Esophagus muscularis mucosa (tissue), 4 donors: ENCODE results near the gene CPEB4. TPM values are rescaled to one million over a fixed set of nuclear protein-coding genes. Genes with fewer than 3 reads are reported as not detected.

Experiments
- DNase-seq: peaks from one replicate; pipeline ENCODE4 v3.0.0-alpha.2; 2017; ENCODE audit errors: extremely low spot score
- H3K27ac ChIP-seq, 4 donors: fragments of 200-600 bp; sonication (generic); replicated peaks in 1 of 4; 1 replicate in 3 of 4; 2 replicates in 1 of 4; pipeline ENCODE4 v1.5.1; 2016 to 2019; ENCODE audit warnings: mild to moderate bottlenecking in 1 of 4
- H3K27me3 ChIP-seq, 4 donors: fragments of 200-600 bp; sonication (generic); one replicate each; pipeline versions ENCODE4 v1.5.1 to v1.6.0; 2016 to 2019
- H3K36me3 ChIP-seq, 4 donors: fragments of 200-600 bp; sonication (generic); one replicate each; pipeline ENCODE4 v1.5.1; 2016 to 2019
- H3K4me1 ChIP-seq, 4 donors: fragments of 200-600 bp; sonication (generic); one replicate each; pipeline ENCODE4 v1.5.1; 2016 to 2019
- H3K4me3 ChIP-seq, 4 donors: fragments of 200-600 bp; sonication (generic); 1 replicate in 2 of 4; 2 replicates in 2 of 4; pipeline ENCODE4 v1.5.1; 2016 to 2019; ENCODE audit warnings: mild to moderate bottlenecking in 4 of 4, moderate library complexity in 1 of 4
- H3K9me3 ChIP-seq, 4 donors: fragments of 200-600 bp; sonication (generic); 1 replicate in 3 of 4; 2 replicates in 1 of 4; pipeline ENCODE4 v1.5.1; 2016 to 2019
- EP300 ChIP-seq: sonication (generic); formaldehyde crosslinking; IDR thresholded peaks from one replicate; pipeline ENCODE4 v1.6.1; 2017; ENCODE audit warnings: antibody characterized with exemption
- POLR2A ChIP-seq: fragments of 450-650 bp; IDR thresholded peaks from one replicate; pipeline ENCODE4 v1.6.1; 2017; ENCODE audit warnings: antibody characterized with exemption, moderate library complexity, mild to moderate bottlenecking, low read depth
- POLR2AphosphoS5 ChIP-seq, 2 donors: sonication (generic); formaldehyde crosslinking; IDR thresholded peaks; one replicate each; pipeline ENCODE4 v1.6.1; 2017; ENCODE audit warnings: antibody characterized with exemption in 2 of 2
- WGBS: methylation state at CpG from one replicate; pipeline ENCODE4 v1.1.5; 2018; 5-methylcytosine and 5-hydroxymethylcytosine counted together
- intact Hi-C: fragments of 100-400 bp; cut with DNase I; formaldehyde crosslinking; loops from one replicate; pipeline ENCODE4 v1.15.1; 2023
- total RNA-seq, 4 donors: library from RNA; depleted of rRNA; stranded (reverse); fragments of >200 nt; gene quantifications; one replicate each; pipeline versions ENCODE4 v1.1.0 to v1.2.1, GENCODE V29; 2016
- TF ChIP-seq, protein P1 (sequence below), 3 experiments: fragments of 200-600 bp in 2 of 3; fragments of 450-650 bp in 1 of 3; sonication (generic) in 2 of 3; IDR thresholded peaks; one replicate each; pipeline ENCODE4 v1.5.1; 2017 to 2019; ENCODE audit warnings: antibody characterized with exemption in 3 of 3, mild to moderate bottlenecking in 2 of 3, moderate library complexity in 1 of 3

The CPEB4 gene
- total RNA-seq, 4 donors from 2014 or later = 44.9 to 96.4 (median 54.4) TPM

DNA sequence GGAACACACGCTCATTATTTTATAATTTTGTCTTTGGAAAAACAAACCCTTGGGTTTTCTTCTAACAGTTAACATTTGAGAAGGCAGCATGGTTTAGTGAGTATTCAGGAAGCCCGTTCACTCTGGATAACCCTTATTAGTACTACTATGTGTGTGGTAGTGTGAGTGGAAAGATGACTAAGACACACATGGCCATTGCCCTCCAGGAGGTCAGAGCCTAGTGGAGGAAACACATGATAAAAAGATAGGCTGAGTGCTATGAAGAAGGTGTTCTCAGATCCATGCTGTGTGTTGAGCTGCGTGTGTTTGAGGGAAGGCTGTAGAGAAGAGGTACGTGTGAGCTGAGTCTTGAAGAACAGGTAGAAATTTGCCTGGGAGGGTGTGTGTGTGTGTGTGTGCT is 109.2 kb downstream of the CPEB4 start:
- no peaks in the 10 kb centered on the region for H3K9me3 ChIP-seq
- 68% methylated on average over 4 of the region's 4 CpGs for WGBS
- no peaks in the 10 kb centered on the region for H3K4me1 ChIP-seq
- no peak for TF ChIP-seq POLR2A
- TF ChIP-seq EP300 = no peak
- TF ChIP-seq POLR2AphosphoS5 (IDR thresholded peaks at IDR 0.05) = no peak
- TF ChIP-seq, protein P1, sequence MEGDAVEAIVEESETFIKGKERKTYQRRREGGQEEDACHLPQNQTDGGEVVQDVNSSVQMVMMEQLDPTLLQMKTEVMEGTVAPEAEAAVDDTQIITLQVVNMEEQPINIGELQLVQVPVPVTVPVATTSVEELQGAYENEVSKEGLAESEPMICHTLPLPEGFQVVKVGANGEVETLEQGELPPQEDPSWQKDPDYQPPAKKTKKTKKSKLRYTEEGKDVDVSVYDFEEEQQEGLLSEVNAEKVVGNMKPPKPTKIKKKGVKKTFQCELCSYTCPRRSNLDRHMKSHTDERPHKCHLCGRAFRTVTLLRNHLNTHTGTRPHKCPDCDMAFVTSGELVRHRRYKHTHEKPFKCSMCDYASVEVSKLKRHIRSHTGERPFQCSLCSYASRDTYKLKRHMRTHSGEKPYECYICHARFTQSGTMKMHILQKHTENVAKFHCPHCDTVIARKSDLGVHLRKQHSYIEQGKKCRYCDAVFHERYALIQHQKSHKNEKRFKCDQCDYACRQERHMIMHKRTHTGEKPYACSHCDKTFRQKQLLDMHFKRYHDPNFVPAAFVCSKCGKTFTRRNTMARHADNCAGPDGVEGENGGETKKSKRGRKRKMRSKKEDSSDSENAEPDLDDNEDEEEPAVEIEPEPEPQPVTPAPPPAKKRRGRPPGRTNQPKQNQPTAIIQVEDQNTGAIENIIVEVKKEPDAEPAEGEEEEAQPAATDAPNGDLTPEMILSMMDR (IDR thresholded peaks at IDR 0.05) = no peak
- H3K27me3 ChIP-seq = peaks cover 0 to 11% (median 0%) of the 10 kb centered on the region in 4 donors
- intact Hi-C loops = no loop called here
- H3K4me3 ChIP-seq = no peak overlapping the region
- H3K36me3 ChIP-seq = no peaks in the 10 kb centered on the region
- no peak overlapping the region for H3K27ac ChIP-seq
- no peak for DNase-seq

DNA sequence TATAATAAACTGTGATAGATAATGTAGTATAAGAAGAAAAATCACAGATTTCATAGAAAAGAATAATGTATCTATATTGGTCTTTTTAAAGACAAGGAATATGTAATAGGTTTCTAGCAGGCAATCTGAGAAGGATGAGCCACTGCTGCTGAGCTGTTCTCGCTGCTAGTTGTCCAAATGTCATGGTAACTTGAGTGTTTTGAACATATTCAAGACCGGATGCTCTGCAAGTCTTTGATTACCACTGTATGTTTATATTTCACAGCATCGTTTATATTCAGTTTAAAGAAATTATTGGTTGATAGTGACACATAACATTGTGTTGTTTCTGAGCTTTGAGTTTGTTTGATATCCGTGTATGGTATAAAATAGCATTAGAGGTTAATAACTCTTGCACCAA is 110.4 kb downstream of the CPEB4 start:
- WGBS = 34% methylated on average over 4 of the region's 4 CpGs
- H3K9me3 ChIP-seq = no peaks in the 10 kb centered on the region
- intact Hi-C loops = no loop called here
- no peaks in the 10 kb centered on the region for H3K4me1 ChIP-seq
- no peak overlapping the region for H3K4me3 ChIP-seq
- no peak for DNase-seq
- H3K27ac ChIP-seq = no peak overlapping the region
- TF ChIP-seq POLR2AphosphoS5 (IDR thresholded peaks at IDR 0.05) = no peak
- TF ChIP-seq, protein P1 (IDR thresholded peaks at IDR 0.05) = no peak
- TF ChIP-seq EP300 = no peak
- TF ChIP-seq POLR2A = no peak
- H3K27me3 ChIP-seq = peaks cover 0 to 3% (median 0%) of the 10 kb centered on the region in 4 donors
- no peaks in the 10 kb centered on the region for H3K36me3 ChIP-seq

DNA sequence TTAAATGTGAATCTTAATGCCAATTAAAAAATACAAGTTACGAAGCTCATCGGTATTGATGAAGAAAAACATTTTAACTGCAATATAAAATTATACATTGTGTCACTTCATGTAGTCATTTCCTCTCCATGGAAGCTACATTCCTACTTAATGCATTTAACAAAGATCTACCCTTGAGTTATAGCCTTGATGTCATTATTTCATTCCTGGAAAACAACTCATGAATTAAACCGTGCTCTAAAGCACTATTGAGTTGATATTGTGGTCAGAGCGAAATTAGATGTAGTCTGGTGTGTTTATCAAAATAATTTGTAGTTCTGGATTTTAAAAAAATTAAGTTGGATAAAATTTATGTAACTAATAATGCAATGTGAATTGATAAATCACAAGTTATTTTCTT is 111.9 kb downstream of the CPEB4 start:
- TF ChIP-seq POLR2AphosphoS5 (IDR thresholded peaks at IDR 0.05) (no peak), POLR2A (no peak), EP300 (no peak)
- TF ChIP-seq, protein P1 (IDR thresholded peaks at IDR 0.05) = no peak
- H3K27me3 ChIP-seq = no peaks in the 10 kb centered on the region
- H3K9me3 ChIP-seq = no peaks in the 10 kb centered on the region
- intact Hi-C loops = no loop called here
- H3K36me3 ChIP-seq = no peaks in the 10 kb centered on the region
- H3K4me1 ChIP-seq = no peaks in the 10 kb centered on the region
- H3K4me3 ChIP-seq = no peak overlapping the region
- DNase-seq = no peak
- H3K27ac ChIP-seq = no peak overlapping the region
- WGBS = 79% methylated on average over 4 of the region's 4 CpGs

DNA sequence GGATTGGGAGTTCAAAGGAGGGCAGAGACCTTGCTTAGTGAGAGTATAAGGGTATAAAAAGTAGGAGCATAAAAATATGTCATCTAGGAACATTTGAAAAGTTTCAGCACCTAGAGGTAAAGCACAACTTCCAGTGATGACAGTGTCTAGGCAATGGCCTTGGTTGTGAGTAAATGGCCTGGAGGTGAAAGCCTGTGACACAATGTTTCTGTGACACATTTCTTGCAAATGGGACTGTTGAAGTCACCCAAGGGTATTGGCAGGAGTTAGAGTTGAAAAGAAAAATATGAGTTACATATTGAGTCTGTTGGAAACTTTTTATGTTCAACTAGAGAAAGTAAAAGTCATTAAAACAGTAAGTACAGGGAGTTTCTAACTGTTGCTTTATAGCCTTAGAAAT is 115.6 kb downstream of the CPEB4 start:
- TF ChIP-seq POLR2AphosphoS5 (IDR thresholded peaks at IDR 0.05) (no peak), EP300 (no peak), POLR2A (no peak)
- TF ChIP-seq, protein P1 (IDR thresholded peaks at IDR 0.05) = no peak
- intact Hi-C loops = no loop called here
- H3K9me3 ChIP-seq = no peaks in the 10 kb centered on the region
- H3K4me1 ChIP-seq = no peaks in the 10 kb centered on the region
- H3K27me3 ChIP-seq = no peaks in the 10 kb centered on the region
- H3K4me3 ChIP-seq = no peak overlapping the region
- H3K27ac ChIP-seq = no peak overlapping the region
- DNase-seq = no peak
- H3K36me3 ChIP-seq = no peaks in the 10 kb centered on the region

DNA sequence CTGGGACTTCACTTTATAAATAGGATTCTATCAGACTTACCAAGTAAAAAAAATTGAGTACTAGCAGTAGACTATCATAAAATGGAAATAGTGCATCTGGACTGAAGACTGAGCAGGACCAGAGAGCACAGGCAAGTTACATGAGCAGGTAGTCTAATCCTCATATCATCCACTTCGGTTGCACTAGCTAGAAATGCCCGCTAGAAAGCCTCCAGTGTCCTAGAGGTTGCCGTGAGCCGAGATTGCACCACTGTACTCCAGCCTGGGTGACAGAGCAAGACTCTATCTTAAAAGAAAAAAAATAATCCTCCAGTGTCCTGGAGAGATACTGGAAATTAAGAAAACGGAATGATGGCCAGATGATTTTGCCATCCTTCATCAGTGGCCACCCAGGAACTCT is 120.8 kb downstream of the CPEB4 start:
- Histone ChIP-seq H3K27ac (no peak overlapping the region), H3K27me3 (no peaks in the 10 kb centered on the region), H3K9me3 (no peaks in the 10 kb centered on the region), H3K36me3 (no peaks in the 10 kb centered on the region), H3K4me1 (no peaks in the 10 kb centered on the region), H3K4me3 (no peak overlapping the region)
- TF ChIP-seq POLR2AphosphoS5 (IDR thresholded peaks at IDR 0.05) (no peak), EP300 (no peak), POLR2A (no peak)
- TF ChIP-seq, protein P1 (IDR thresholded peaks at IDR 0.05) = no peak
- no peak for DNase-seq
- intact Hi-C loops = no loop called here
- WGBS = 92% methylated on average over 5 of the region's 5 CpGs
